IPS-11a (cell line): ENCODE results near the gene PCBD2.
"Not testable (repeated sequence)": the region's sequence is repeated elsewhere in the genome, so short reads cannot be mapped to it uniquely, and the experiment has no call there.

Experiments used
- H3K4me3 ChIP-seq: one replicate; pipeline ENCODE4 v1.5.1; 2013; ENCODE audit warnings: low read depth, low read length, control low read depth

Gene PCBD2

GRCh38 chr5:134998068-134998467 is 93.1 kb downstream of the PCBD2 start:
- H3K4me3 ChIP-seq: not testable (repeated sequence)

GRCh38 chr5:135004376-135004775 is 99.4 kb downstream of the PCBD2 start:
- H3K4me3 ChIP-seq: no peak overlapping the region

GRCh38 chr5:135005076-135005475 is 100.1 kb downstream of the PCBD2 start:
- H3K4me3 ChIP-seq: no peak overlapping the region

GRCh38 chr5:135007305-135007704 is 102.4 kb downstream of the PCBD2 start:
- no peak overlapping the region for H3K4me3 ChIP-seq

GRCh38 chr5:135007749-135008363 is 102.9 kb downstream of the PCBD2 start:
- H3K4me3 ChIP-seq: no peak overlapping the region

GRCh38 chr5:135008556-135008955 is 103.6 kb downstream of the PCBD2 start:
- no peak overlapping the region for H3K4me3 ChIP-seq

- no peak overlapping the region for H3K4me3 ChIP-seq
Observed at GRCh38 chr5:135008981-135009735, 104.2 kb downstream of the PCBD2 start.

- no peak overlapping the region for H3K4me3 ChIP-seq
Observed at GRCh38 chr5:135009736-135010501, 105.0 kb downstream of the PCBD2 start.

GRCh38 chr5:135010502-135011354 is 105.8 kb downstream of the PCBD2 start:
- H3K4me3 ChIP-seq: no peak overlapping the region

- H3K4me3 ChIP-seq: no peak overlapping the region
Observed at GRCh38 chr5:135011355-135012032, 106.6 kb downstream of the PCBD2 start.

GRCh38 chr5:135012033-135012588 is 107.2 kb downstream of the PCBD2 start:
- no peak overlapping the region for H3K4me3 ChIP-seq
